Neural progenitor cell (in vitro differentiated cells): ENCODE measurements around the gene LRIT1.

Experiments used
- EZH2 ChIP-seq: fragments of 200-600 bp; sonication (generic); IDR thresholded peaks from 2 replicates; pipeline ENCODE4 v1.6.1; 2017; ENCODE audit warnings: antibody characterized with exemption, mild to moderate bottlenecking, moderate library complexity
- EZH2phosphoT487 ChIP-seq: fragments of 200-600 bp; sonication (generic); IDR thresholded peaks from 2 replicates; pipeline ENCODE4 v1.6.1; 2017; ENCODE audit warnings: antibody characterized with exemption
- TF ChIP-seq, protein P1 (sequence below): fragments of 200-600 bp; sonication (generic); IDR thresholded peaks from 2 replicates; pipeline ENCODE4 v1.5.1; 2017; ENCODE audit warnings: antibody characterized with exemption, mild to moderate bottlenecking

DNA sequence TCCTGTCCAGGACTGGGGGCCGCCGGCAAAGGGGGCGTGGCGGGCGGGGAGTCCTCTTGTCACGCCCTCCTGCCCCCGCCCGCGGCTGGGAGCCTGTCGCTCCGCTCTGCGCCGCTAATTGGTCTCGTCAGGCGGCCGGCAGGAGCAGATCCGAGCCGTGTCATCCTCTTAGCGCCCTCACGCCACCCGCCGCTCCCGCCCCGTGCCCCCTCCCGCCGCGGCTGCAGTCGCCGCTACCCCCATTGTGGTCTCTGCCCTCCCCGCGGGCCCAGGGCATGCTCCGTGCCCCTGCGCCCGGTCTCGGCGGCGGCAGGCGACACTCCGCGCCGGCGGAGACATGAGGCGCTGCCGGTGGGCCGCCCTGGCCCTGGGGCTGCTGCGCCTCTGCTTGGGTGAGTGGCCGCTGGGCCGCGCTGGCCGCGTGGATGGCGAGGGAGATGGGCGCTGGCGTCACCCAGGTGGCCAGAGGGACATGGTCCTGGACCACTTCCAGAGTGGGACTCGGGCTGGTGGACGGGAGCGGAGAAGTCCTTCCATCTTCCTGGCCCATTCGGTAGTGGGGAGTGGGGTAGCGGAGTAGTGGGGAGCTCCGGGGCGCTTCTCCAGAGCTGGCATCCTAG, 46.8 kb downstream of the LRIT1 start, which contains the start of gene CDHR1:
- TF ChIP-seq, protein P1, sequence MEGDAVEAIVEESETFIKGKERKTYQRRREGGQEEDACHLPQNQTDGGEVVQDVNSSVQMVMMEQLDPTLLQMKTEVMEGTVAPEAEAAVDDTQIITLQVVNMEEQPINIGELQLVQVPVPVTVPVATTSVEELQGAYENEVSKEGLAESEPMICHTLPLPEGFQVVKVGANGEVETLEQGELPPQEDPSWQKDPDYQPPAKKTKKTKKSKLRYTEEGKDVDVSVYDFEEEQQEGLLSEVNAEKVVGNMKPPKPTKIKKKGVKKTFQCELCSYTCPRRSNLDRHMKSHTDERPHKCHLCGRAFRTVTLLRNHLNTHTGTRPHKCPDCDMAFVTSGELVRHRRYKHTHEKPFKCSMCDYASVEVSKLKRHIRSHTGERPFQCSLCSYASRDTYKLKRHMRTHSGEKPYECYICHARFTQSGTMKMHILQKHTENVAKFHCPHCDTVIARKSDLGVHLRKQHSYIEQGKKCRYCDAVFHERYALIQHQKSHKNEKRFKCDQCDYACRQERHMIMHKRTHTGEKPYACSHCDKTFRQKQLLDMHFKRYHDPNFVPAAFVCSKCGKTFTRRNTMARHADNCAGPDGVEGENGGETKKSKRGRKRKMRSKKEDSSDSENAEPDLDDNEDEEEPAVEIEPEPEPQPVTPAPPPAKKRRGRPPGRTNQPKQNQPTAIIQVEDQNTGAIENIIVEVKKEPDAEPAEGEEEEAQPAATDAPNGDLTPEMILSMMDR: peak; percentile 15
- TF ChIP-seq EZH2: peak; percentile 61
- TF ChIP-seq EZH2phosphoT487: peak; percentile 72
